ENCODE measurements around the gene FAM20C.
"Not testable (repeated sequence)": the region's sequence is repeated elsewhere in the genome, so short reads cannot be mapped to it uniquely, and the experiment has no call there.

Gene FAM20C

GRCh38 chr7:228610-229009 lies 36.2 kb downstream of the FAM20C start:
- no peak for DNase-seq (ENCODE audit: low read depth)

GRCh38 chr7:229184-229964 lies 37.0 kb downstream of the FAM20C start:
- DNase-seq (ENCODE audit: low read depth) = no peak

GRCh38 chr7:230274-230673 lies 37.9 kb downstream of the FAM20C start:
- DNase-seq (ENCODE audit: low read depth) = no peak

- DNase-seq (ENCODE audit: low read depth) = no peak
These were observed 38.9 kb downstream of the FAM20C start for GRCh38 chr7:231030-231857.

GRCh38 chr7:231858-232246 lies 39.5 kb downstream of the FAM20C start:
- no peak for DNase-seq (ENCODE audit: low read depth)

GRCh38 chr7:232410-233248 lies 40.3 kb downstream of the FAM20C start:
- DNase-seq (ENCODE audit: low read depth) = no peak

- DNase-seq (ENCODE audit: low read depth) = no peak
These were observed 41.1 kb downstream of the FAM20C start for GRCh38 chr7:233249-234035.

GRCh38 chr7:234051-234707 lies 41.8 kb downstream of the FAM20C start:
- no peak for DNase-seq (ENCODE audit: low read depth)

GRCh38 chr7:234708-235553 lies 42.6 kb downstream of the FAM20C start:
- DNase-seq (ENCODE audit: low read depth) = no peak

- DNase-seq (ENCODE audit: low read depth) = no peak
These were observed 43.4 kb downstream of the FAM20C start for GRCh38 chr7:235576-236395.

GRCh38 chr7:236967-237366 lies 44.6 kb downstream of the FAM20C start:
- DNase-seq (ENCODE audit: low read depth) = no peak

- DNase-seq (ENCODE audit: low read depth) = no peak
These were observed 45.0 kb downstream of the FAM20C start for GRCh38 chr7:237385-237784.

- DNase-seq (ENCODE audit: low read depth) = no peak
These were observed 47.8 kb downstream of the FAM20C start for GRCh38 chr7:240146-240676.

- no peak for DNase-seq (ENCODE audit: low read depth)
These were observed 48.6 kb downstream of the FAM20C start for GRCh38 chr7:240887-241421.

- DNase-seq (ENCODE audit: low read depth) = no peak
These were observed 49.1 kb downstream of the FAM20C start for GRCh38 chr7:241513-241912.

- not testable (repeated sequence) for DNase-seq (ENCODE audit: low read depth)
These were observed 50.6 kb downstream of the FAM20C start for GRCh38 chr7:242826-243579.

GRCh38 chr7:243580-243978 lies 51.2 kb downstream of the FAM20C start:
- not testable (repeated sequence) for DNase-seq (ENCODE audit: low read depth)

GRCh38 chr7:244974-245373 lies 52.6 kb downstream of the FAM20C start:
- DNase-seq (ENCODE audit: low read depth) = no peak
